PFSK-1 (cell line): ENCODE measurements around the gene UBE2Z.

Experiments used
- FOXP2 ChIP-seq: optimal IDR thresholded peaks from 2 replicates; pipeline ENCODE3; 2011; ENCODE audit warnings: borderline replicate concordance, control low read depth, inconsistent platforms; ENCODE audit not compliant: insufficient read depth; ENCODE audit errors: extremely low read length, extremely low read depth
- POLR2AphosphoS5 ChIP-seq: IDR thresholded peaks from 2 replicates; pipeline ENCODE4 v1.6.1; 2012; ENCODE audit warnings: low read depth, mild to moderate bottlenecking, control low read depth, low read length, moderate library complexity
- SIN3A ChIP-seq: IDR thresholded peaks from 2 replicates; pipeline ENCODE4 v1.6.1; 2012; ENCODE audit warnings: mild to moderate bottlenecking, low read length, moderate library complexity, borderline replicate concordance; ENCODE audit not compliant: insufficient read depth
- TAF1 ChIP-seq: IDR thresholded peaks from 2 replicates; pipeline ENCODE4 v1.6.1; 2012; ENCODE audit warnings: low read length, control low read depth, borderline replicate concordance; ENCODE audit not compliant: insufficient read depth
- TF ChIP-seq, protein P1 (sequence below), 2 experiments: IDR thresholded peaks; 2 replicates each; pipeline versions ENCODE4 v1.6.1 to v1.8.0; 2011 to 2012; ENCODE audit warnings: low read depth in 2 of 2, low read length in 2 of 2, control low read depth in 1 of 2, inconsistent platforms in 1 of 2, mild to moderate bottlenecking in 1 of 2, moderate library complexity in 1 of 2; ENCODE audit not compliant: insufficient read depth in 1 of 2

The UBE2Z gene

DNA sequence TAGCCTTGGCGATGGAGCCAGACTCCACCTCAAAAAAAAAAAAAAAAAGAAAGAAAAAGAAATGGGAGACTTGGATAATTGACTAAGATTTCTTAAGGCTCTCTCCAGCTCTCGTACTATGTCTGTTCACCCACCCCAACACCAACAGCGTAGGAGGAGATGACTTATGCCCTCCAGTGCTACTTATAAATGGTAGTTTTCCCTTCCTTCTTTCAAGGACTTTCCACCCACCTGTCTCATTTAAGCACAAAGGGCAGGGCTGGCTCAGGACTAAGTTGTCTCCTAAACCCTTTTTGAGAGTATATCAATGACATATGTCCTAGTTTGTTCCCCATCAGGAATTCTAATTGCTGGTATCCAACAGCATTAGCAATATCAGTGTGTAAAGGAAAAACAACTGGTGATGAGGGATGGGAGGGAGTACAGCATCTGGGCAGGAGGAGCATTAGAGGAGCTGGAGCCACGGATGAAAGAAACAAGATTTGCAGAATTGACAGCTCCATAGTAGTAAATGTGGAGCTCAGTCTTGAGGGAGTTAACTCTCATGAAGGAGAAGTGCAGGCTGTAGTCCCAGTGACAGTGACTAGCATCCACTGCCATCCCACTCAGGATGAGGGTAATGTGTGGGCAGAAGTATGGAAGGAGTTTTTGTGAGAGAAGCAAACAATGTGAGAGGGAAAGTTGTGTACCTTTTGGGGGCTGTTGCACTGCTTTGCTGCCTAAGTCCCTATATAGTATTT is 17.2 kb downstream of the UBE2Z start:
- no peak for TF ChIP-seq FOXP2

DNA sequence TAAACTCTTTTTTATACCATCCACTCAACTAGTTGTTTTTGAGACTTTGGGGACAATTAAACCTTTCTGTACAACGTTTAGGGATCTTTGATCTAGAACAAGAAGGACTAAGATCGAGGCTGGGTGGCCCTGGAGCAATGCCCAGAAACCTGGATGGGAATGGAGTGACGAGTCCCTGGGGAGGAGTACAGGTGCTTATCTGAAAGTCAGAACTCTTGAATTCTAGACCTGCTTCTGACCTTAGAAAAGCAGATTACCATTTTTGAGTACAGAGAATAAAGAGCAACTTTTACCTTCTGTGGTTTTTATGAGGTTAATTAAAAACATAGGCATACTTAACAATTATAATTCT is 17.8 kb downstream of the UBE2Z start:
- TF ChIP-seq POLR2AphosphoS5 (no peak), TAF1 (no peak), SIN3A (no peak), FOXP2 (no peak)
- TF ChIP-seq, protein P1, sequence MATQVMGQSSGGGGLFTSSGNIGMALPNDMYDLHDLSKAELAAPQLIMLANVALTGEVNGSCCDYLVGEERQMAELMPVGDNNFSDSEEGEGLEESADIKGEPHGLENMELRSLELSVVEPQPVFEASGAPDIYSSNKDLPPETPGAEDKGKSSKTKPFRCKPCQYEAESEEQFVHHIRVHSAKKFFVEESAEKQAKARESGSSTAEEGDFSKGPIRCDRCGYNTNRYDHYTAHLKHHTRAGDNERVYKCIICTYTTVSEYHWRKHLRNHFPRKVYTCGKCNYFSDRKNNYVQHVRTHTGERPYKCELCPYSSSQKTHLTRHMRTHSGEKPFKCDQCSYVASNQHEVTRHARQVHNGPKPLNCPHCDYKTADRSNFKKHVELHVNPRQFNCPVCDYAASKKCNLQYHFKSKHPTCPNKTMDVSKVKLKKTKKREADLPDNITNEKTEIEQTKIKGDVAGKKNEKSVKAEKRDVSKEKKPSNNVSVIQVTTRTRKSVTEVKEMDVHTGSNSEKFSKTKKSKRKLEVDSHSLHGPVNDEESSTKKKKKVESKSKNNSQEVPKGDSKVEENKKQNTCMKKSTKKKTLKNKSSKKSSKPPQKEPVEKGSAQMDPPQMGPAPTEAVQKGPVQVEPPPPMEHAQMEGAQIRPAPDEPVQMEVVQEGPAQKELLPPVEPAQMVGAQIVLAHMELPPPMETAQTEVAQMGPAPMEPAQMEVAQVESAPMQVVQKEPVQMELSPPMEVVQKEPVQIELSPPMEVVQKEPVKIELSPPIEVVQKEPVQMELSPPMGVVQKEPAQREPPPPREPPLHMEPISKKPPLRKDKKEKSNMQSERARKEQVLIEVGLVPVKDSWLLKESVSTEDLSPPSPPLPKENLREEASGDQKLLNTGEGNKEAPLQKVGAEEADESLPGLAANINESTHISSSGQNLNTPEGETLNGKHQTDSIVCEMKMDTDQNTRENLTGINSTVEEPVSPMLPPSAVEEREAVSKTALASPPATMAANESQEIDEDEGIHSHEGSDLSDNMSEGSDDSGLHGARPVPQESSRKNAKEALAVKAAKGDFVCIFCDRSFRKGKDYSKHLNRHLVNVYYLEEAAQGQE (IDR thresholded peaks at IDR 0.05; ENCODE audit: insufficient read depth in 1 of 2, low read depth in 2 of 2, low read length in 2 of 2), result no peak

DNA sequence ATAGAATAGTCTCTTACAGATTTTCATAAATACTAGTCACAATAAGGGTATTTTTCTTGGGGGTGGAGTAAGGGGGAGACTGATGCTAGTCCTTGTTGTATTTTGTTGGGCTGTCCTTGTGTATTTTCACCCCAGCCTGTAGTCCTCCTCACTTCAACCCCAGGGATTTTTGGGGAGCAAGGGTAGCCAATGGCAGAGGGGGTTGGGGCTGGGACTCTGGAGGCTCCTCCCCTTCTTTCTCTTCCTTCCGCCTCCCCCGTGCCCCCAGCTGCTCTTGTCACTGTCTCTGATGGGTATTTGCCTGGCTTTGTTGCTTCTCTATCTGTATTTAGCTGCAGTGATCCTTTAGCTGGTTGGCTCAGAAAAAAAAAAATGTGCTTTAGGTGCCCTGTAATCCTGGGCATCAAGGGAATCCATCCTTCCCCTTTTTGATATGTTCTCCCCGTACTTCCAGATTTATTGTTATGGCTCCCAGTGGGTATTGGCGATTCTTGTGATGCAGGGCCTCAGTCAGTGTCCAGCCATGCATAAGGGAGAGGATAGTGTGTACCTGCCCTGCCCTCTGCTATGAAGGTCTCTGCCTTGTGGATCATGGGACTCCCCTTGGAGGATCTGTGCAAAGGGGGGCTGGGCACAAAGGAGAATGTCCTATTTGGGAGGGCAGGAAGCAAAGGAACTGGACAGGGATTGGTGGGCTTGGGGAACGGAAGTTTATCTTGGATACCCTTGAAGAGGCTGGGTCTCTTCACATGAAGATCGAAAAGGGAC is 20.0 kb downstream of the UBE2Z start:
- TF ChIP-seq, protein P1 (IDR thresholded peaks at IDR 0.05; ENCODE audit: insufficient read depth in 1 of 2, low read depth in 2 of 2, low read length in 2 of 2), result no peak
- TF ChIP-seq FOXP2 (no peak), POLR2AphosphoS5 (no peak), TAF1 (no peak), SIN3A (no peak)

- TF ChIP-seq, protein P1 (IDR thresholded peaks at IDR 0.05; ENCODE audit: insufficient read depth in 1 of 2, low read depth in 2 of 2, low read length in 2 of 2), result no peak
- peak; percentile 65; the same call in 1 of the 2 replicates for TF ChIP-seq POLR2AphosphoS5
These were observed 20.9 kb downstream of the UBE2Z start for GRCh38 chr17:48928876-48929811.

- TF ChIP-seq TAF1, result no peak
- no peak for TF ChIP-seq SIN3A
- TF ChIP-seq, protein P1 (IDR thresholded peaks at IDR 0.05; ENCODE audit: insufficient read depth in 1 of 2, low read depth in 2 of 2, low read length in 2 of 2), result no peak
- TF ChIP-seq FOXP2, result no peak
These were observed 21.6 kb downstream of the UBE2Z start for GRCh38 chr17:48929812-48930165.
